K562 (cell line): ENCODE data around the gene LONRF3. TPM values are rescaled to one million over a fixed set of nuclear protein-coding genes. Genes with fewer than 3 reads are reported as not detected.

ENCODE experiments used
- ATAC-seq: fragments of 200-7000 bp; cut with Tn5 transposase; 3 replicates; pipeline ENCODE4 v1.9.1; 2020; ENCODE audit warnings: moderate library complexity
- Bru-seq: library from RNA; stranded (reverse); fragments of 400-500 nt; gene quantifications from one replicate; lab custom pipeline; 2021; lab: Mats Ljungman, UMichigan
- BruChase-seq, 2 experiments: library from RNA; stranded (reverse); fragments of 400-500 nt; gene quantifications; one replicate each; lab custom pipeline; 2021; lab: Mats Ljungman, UMichigan
- BruUV-seq: library from RNA; stranded (reverse); fragments of 400-500 nt; replicated peaks from 2 replicates; lab custom pipeline; 2021; lab: Mats Ljungman, UMichigan
- CTCF ChIA-PET: fragments of 300-600 bp; formaldehyde crosslinking; extraction: SDS; loops from one replicate; lab custom pipeline; 2021; ENCODE audit warnings: low intra/inter-chr PET ratio; lab: Yijun Ruan, JAX
- POLR2A ChIA-PET: fragments of 300-600, 350-650 bp; sonication (Branson Sonifier 250); formaldehyde crosslinking; extraction: SDS; loops from one replicate; lab custom pipeline; 2021; ENCODE audit warnings: antibody characterized with exemption, inconsistent platforms; lab: Yijun Ruan, JAX
- DNase-seq, 4 experiments: peaks; one replicate each; pipeline versions ENCODE4 v3.0.0 to v3.0.0-alpha.2; 2011 to 2018; ENCODE audit warnings: low spot score in 3 of 4, mixed read lengths in 3 of 4; ENCODE audit errors: extremely low read depth in 1 of 4
- FAIRE-seq: peaks from 2 replicates; lab custom pipeline; 2011; peaks lifted over from hg19 to GRCh38; lab: Jason Lieb, UNC
- H2AFZ ChIP-seq: 2 replicates; pipeline ENCODE4 v1.6.0; 2011; ENCODE audit warnings: low read depth, low read length, control low read depth, inconsistent platforms
- H3K27ac ChIP-seq: fragments of 200-600 bp; 3 replicates; pipeline ENCODE4 v1.8.0; 2011; ENCODE audit warnings: low read depth, mild to moderate bottlenecking, control low read depth, inconsistent platforms, low read length, moderate library complexity, mixed read lengths; ENCODE audit errors: extremely low read depth
- H3K27me3 ChIP-seq, 2 experiments: fragments of 300-600 bp in 1 of 2; 2 replicates in 1 of 2; 3 replicates in 1 of 2; pipeline versions ENCODE4 v1.6.0 to v1.8.0; 2011; ENCODE audit warnings: inconsistent platforms in 2 of 2, low read length in 2 of 2, mild to moderate bottlenecking in 1 of 2, mixed read lengths in 1 of 2, moderate library complexity in 1 of 2; ENCODE audit not compliant: control insufficient read depth in 2 of 2, insufficient read depth in 2 of 2
- H3K36me3 ChIP-seq: fragments of 300-600 bp; 3 replicates; pipeline ENCODE4 v1.8.0; 2011; ENCODE audit warnings: mild to moderate bottlenecking, low read length, inconsistent platforms; ENCODE audit not compliant: control insufficient read depth, insufficient read depth
- H3K4me1 ChIP-seq, 2 experiments: fragments of 200-600 bp in 1 of 2; replicated peaks in 1 of 2; 2 replicates in 1 of 2; 3 replicates in 1 of 2; pipeline versions ENCODE4 v1.5.1 to v1.8.0; 2011; ENCODE audit warnings: inconsistent platforms in 2 of 2, low read length in 2 of 2, mild to moderate bottlenecking in 1 of 2, mixed read lengths in 1 of 2, moderate library complexity in 1 of 2; ENCODE audit not compliant: control insufficient read depth in 2 of 2, insufficient read depth in 2 of 2
- H3K4me2 ChIP-seq: 2 replicates; pipeline ENCODE4 v1.6.1; 2011; ENCODE audit warnings: low read length, control low read depth, inconsistent platforms, mixed read lengths; ENCODE audit not compliant: insufficient read depth
- H3K4me3 ChIP-seq: fragments of 200-600 bp; sonication (generic), shearing (Covaris generic); 2 replicates; pipeline ENCODE4 v1.5.1; 2016; ENCODE audit warnings: control low read depth, inconsistent platforms
- H3K79me2 ChIP-seq: fragments of 200-600 bp; 3 replicates; pipeline ENCODE4 v1.8.0; 2011; ENCODE audit warnings: low read length, inconsistent platforms; ENCODE audit not compliant: control insufficient read depth, insufficient read depth
- H3K9ac ChIP-seq, 2 experiments: 2 replicates each; pipeline versions ENCODE4 v1.6.0 to v1.6.1; 2011; ENCODE audit warnings: low read depth in 2 of 2, low read length in 2 of 2, control low read depth in 1 of 2, inconsistent platforms in 1 of 2, mild to moderate bottlenecking in 1 of 2, mixed read lengths in 1 of 2; ENCODE audit not compliant: insufficient read depth in 1 of 2
- H3K9me1 ChIP-seq: one replicate; pipeline ENCODE4 v1.6.0; 2011; ENCODE audit warnings: inconsistent platforms, mild to moderate bottlenecking, low read length, moderate library complexity; ENCODE audit not compliant: control insufficient read depth, insufficient read depth
- H3K9me3 ChIP-seq: replicated peaks from 2 replicates; pipeline ENCODE4 v1.5.1; 2011; ENCODE audit warnings: low read depth, low read length, inconsistent platforms; ENCODE audit not compliant: control insufficient read depth, insufficient read depth
- H4K20me1 ChIP-seq: replicated peaks from 2 replicates; pipeline ENCODE4 v1.6.1; 2011; ENCODE audit warnings: low read length, inconsistent platforms, mixed read lengths; ENCODE audit not compliant: control insufficient read depth, insufficient read depth
- TBP ChIP-seq: optimal IDR thresholded peaks from 2 replicates; pipeline ENCODE3; 2011; ENCODE audit warnings: low read depth, low read length, improper control_type of control experiment
- TOE1 ChIP-seq, 2 experiments: fragments of 450-650 bp in 1 of 2; sonication (generic) in 1 of 2; formaldehyde crosslinking in 1 of 2; IDR thresholded peaks; 2 replicates each; pipeline versions ENCODE4 v1.7.1 to v1.8.0; 2016 to 2022; ENCODE audit warnings: borderline replicate concordance in 2 of 2, mild to moderate bottlenecking in 2 of 2, antibody characterized with exemption in 1 of 2, inconsistent platforms in 1 of 2, low read depth in 1 of 2, missing genetic modification reagents in 1 of 2, moderate library complexity in 1 of 2
- WGBS: fragments of 100-300 bp; shearing (Covaris generic); methylation state at CpG from one replicate; pipeline ENCODE4 v1.1.6; 2016; ENCODE audit warnings: low coverage, mixed read lengths; ENCODE audit not compliant: insufficient coverage; ENCODE audit errors: missing lambda C conversion rate; 5-methylcytosine and 5-hydroxymethylcytosine counted together
- in situ Hi-C: fragments of 300-500 bp; cut with MboI; formaldehyde crosslinking; loops from 4 replicates; pipeline ENCODE4 v1.15.0; 2018; ENCODE audit warnings: inconsistent platforms, mixed read lengths
- intact Hi-C: fragments of 100-400 bp; cut with micrococcal nuclease; formaldehyde crosslinking; loops from 2 replicates; pipeline ENCODE4 v1.14.2; 2022
- long read RNA-seq, 3 experiments: library from polyadenylated mRNA in 2 of 3; library from RNA in 1 of 3; unstranded in 2 of 3; stranded (forward) in 1 of 3; transcript quantifications; one replicate each; pipeline ENCODE4 v2.0.0, GENCODE V29; 2019 to 2022
- polyA minus RNA-seq, 3 experiments: library from RNA; depleted of rRNA, polyadenylated mRNA; stranded (reverse); fragments of >200 nt; gene quantifications; 2 replicates each; pipeline ENCODE4 v1.2.3, GENCODE V29; 2011
- polyA plus RNA-seq, 8 experiments: library from polyadenylated mRNA; depleted of rRNA in 4 of 8; stranded (reverse) in 5 of 8; unstranded in 3 of 8; fragments of >200 nt; fragmentation: Nextera tagmentation in 2 of 8; fragmentation: Illumina TruSeq in 1 of 8; extraction: Ambion mirVana in 2 of 8; extraction: Trizol in 1 of 8; gene quantifications; 2 replicates each; pipeline versions ENCODE4 v1.2.1 to v1.2.3, GENCODE V29; 2011 to 2014; ENCODE audit warnings: inconsistent platforms in 1 of 8, missing spikeins in 1 of 8
- total RNA-seq, 7 experiments: library from RNA; depleted of rRNA in 6 of 7; stranded (reverse); fragments of >200 nt in 6 of 7; fragmentation: Illumina TruSeq in 2 of 7; extraction: Trizol in 2 of 7; gene quantifications; 2 replicates each; pipeline versions ENCODE4 v1.2.1 to v1.2.3, GENCODE V29; 2011 to 2021; ENCODE audit warnings: low replicate concordance in 1 of 7
- TF ChIP-seq, protein P1 (sequence below): sonication (generic); formaldehyde crosslinking; IDR thresholded peaks from 2 replicates; pipeline ENCODE4 v1.5.0; 2020; ENCODE audit warnings: missing genetic modification reagents
- TF ChIP-seq, protein P2 (sequence below), 2 experiments: IDR thresholded peaks; 2 replicates each; pipeline ENCODE4 v1.6.1; 2011; ENCODE audit warnings: borderline replicate concordance in 1 of 2, control low read depth in 1 of 2, low read depth in 1 of 2, low read length in 1 of 2, mild to moderate bottlenecking in 1 of 2, mixed read lengths in 1 of 2, moderate library complexity in 1 of 2; ENCODE audit not compliant: insufficient read depth in 1 of 2, insufficient read length in 1 of 2, poor library complexity in 1 of 2, severe bottlenecking in 1 of 2; ENCODE audit errors: extremely low read depth in 1 of 2

LONRF3 gene
- total RNA-seq (2011; cell fraction: chromatin; rRNA removed; ENCODE audit: low replicate concordance): 24.1 and 26.9 TPM in 2 replicates
- total RNA-seq (2011; cell fraction: nucleolus; rRNA removed): 16.5 and 16.6 TPM in 2 replicates
- 14.7 and 16.6 TPM in 2 replicates for total RNA-seq (2011; cell fraction: nucleoplasm; rRNA removed)
- total RNA-seq (2014; rRNA removed): 10.3 and 10.6 TPM in 2 replicates
- 10.9 and 11.2 TPM in 2 replicates for total RNA-seq (2014; rRNA removed; fragmentation: Illumina TruSeq; extraction: Trizol)
- 4.4 and 5.2 TPM in 2 replicates for total RNA-seq (2015; rRNA removed; fragmentation: Illumina TruSeq; extraction: Trizol)
- total RNA-seq (2021): 9.4 and 10.1 TPM in 2 replicates
- 13.3 and 22.0 TPM in 2 replicates for polyA plus RNA-seq (2011; rRNA removed)
- polyA plus RNA-seq (2011; cell fraction: cytosol; rRNA removed): 8.5 and 10.3 TPM in 2 replicates
- polyA plus RNA-seq (2011; cell fraction: nucleus; rRNA removed): 13.2 and 19.5 TPM in 2 replicates
- polyA plus RNA-seq (2012): 5.1 and 5.7 TPM in 2 replicates
- polyA plus RNA-seq (2014; fragmentation: Illumina TruSeq; extraction: Trizol): 8.7 and 8.9 TPM in 2 replicates
- polyA plus RNA-seq (2014; fragmentation: Nextera tagmentation; extraction: Ambion mirVana): 1 to 10 TPM; 1.3 to 1.4 TPM
- 4.8 and 8.7 TPM in 2 replicates for polyA plus RNA-seq (2014; rRNA removed)
- polyA minus RNA-seq (2011; rRNA and poly(A)+ RNA removed): 26.7 and 41.6 TPM in 2 replicates
- 10.6 and 15.7 TPM in 2 replicates for polyA minus RNA-seq (2011; cell fraction: cytosol; rRNA and poly(A)+ RNA removed)
- 17.9 and 19.1 TPM in 2 replicates for polyA minus RNA-seq (2011; cell fraction: nucleus; rRNA and poly(A)+ RNA removed)
- Bru-seq, nascent RNA: percentile 73 among the genes with signal in this experiment
- percentile 76 among the genes with signal in this experiment for BruChase-seq, experiment 1, labeled RNA remaining after a 2-hour chase
- percentile 72 among the genes with signal in this experiment for BruChase-seq, experiment 2, labeled RNA remaining after a 6-hour chase
- long read RNA-seq, experiment 1, transcript LONRF3-202 (11 exons, 2,550 nt): major isoform, 7 of 25 reads
- long read RNA-seq, experiment 1, transcript LONRF3-201 (10 exons, 2,989 nt): minor isoform, 5 of 25 reads
- long read RNA-seq, experiment 1, partial matches to known transcripts: 3 of 25 reads
- long read RNA-seq, experiment 1, other reads (novel, unspliced or antisense): 10 of 25 reads
- long read RNA-seq, experiment 2, partial matches to known transcripts: 0 of 6 reads
- long read RNA-seq, experiment 2, other reads (novel, unspliced or antisense): 3 of 6 reads
- long read RNA-seq, experiment 3, partial matches to known transcripts: 0 of 5 reads
- long read RNA-seq, experiment 3, other reads (novel, unspliced or antisense): 2 of 5 reads

DNA sequence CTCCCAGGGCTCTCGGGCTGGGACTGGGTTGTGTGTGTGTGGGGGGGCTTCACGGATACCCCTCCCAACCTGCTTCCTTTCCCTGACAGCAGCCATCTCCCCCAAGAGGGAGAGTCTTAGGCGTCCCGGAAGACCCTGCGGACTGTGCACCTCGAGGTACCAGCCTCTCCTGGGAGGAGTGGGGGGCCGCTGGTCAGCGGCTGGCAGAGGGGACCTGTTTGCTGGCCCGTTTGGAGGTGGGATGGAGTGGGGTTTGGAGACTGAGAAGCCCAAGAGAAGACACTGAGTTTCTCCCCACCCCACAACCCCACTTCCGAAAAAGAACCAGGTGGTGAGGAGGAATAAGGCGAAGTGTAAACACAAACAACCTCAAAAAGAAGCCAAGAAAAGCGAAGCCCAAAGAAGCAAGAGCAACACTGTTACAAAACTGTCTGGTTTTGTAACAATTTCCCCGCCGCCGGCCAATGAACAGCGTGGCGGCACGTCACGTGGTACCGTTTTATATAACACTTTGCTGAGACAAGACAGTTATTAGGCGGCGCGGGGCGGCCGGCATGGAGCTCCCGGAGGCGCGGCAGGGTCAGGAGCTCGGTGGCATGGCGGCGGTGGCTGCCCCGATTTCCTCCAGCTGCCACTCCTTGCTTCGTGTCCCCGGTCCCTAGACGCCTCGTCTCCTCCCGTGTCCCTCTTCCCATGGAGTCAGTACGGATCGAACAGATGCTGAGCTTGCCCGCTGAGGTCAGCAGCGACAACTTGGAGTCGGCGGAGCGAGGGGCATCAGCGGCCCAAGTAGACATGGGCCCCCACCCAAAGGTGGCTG lies at the start of gene LONRF3:
TSS of gene LONRF3 (plus strand) at position 531 of the 820 bp plus-strand sequence. CDS start at position 694, 163 bp downstream.
- ATAC-seq (peak; percentile 37), DNase-seq (peak; percentile 37 to 60 (median 40)), FAIRE-seq (no peak)
- Histone ChIP-seq H3K9me1 (no peaks in the 10 kb centered on the region), H2AFZ (peak within 1 kb of the TSS; percentile 87), H3K27me3 (peaks cover 0 to 4% of the 10 kb centered on the region in 2 experiments; a peak in 1 of 5 replicates), H3K4me2 (peak within 1 kb of the TSS; percentile 81), H3K9me3 (no peaks in the 10 kb centered on the region), H3K9ac (peak within 1 kb of the TSS; percentile 87 to 92), H3K27ac (peak within 1 kb of the TSS; percentile 87), H3K4me1 (peaks cover 5 to 38% of the 10 kb centered on the region in 2 experiments; a peak in 3 of 5 replicates), H3K36me3 (peaks cover 13% of the 10 kb centered on the region; the same call in 1 of the 3 replicates), H4K20me1 (no peaks in the 10 kb centered on the region), H3K4me3 (peak within 1 kb of the TSS; percentile 52), H3K79me2 (peaks cover 38% of the 10 kb centered on the region)
- ChIA-PET CTCF (no interaction called here), POLR2A (interaction anchor here (0.7 kb wide), 1 partner anchor 1142 kb away, joined by 3 read pairs; no protein-coding TSS in a partner anchor)
- 36% methylated on average over 29 of the region's 45 CpGs for WGBS
- intact Hi-C loops: no loop called here
- no TSS peak for BruUV-seq
- in situ Hi-C loops: no loop called here
- TF ChIP-seq, protein P1, sequence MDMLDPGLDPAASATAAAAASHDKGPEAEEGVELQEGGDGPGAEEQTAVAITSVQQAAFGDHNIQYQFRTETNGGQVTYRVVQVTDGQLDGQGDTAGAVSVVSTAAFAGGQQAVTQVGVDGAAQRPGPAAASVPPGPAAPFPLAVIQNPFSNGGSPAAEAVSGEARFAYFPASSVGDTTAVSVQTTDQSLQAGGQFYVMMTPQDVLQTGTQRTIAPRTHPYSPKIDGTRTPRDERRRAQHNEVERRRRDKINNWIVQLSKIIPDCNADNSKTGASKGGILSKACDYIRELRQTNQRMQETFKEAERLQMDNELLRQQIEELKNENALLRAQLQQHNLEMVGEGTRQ: peak; percentile 74
- TF ChIP-seq TBP: peak; percentile 45
- TF ChIP-seq, protein P2, sequence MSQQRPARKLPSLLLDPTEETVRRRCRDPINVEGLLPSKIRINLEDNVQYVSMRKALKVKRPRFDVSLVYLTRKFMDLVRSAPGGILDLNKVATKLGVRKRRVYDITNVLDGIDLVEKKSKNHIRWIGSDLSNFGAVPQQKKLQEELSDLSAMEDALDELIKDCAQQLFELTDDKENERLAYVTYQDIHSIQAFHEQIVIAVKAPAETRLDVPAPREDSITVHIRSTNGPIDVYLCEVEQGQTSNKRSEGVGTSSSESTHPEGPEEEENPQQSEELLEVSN (IDR thresholded peaks at IDR 0.05; ENCODE audit: borderline replicate concordance in 1 of 2, extremely low read depth in 1 of 2, insufficient read depth in 1 of 2, insufficient read length in 1 of 2, low read depth in 1 of 2, low read length in 1 of 2, poor library complexity in 1 of 2, severe bottlenecking in 1 of 2): peak in 1 of 2 experiments; percentile 42
- peak; percentile 80; the same call in 1 of the 2 replicates for TF ChIP-seq TOE1 (IDR thresholded peaks at IDR 0.05; ENCODE audit: borderline replicate concordance)
- no peak for TF ChIP-seq TOE1 (CRISPR knock-in tag; IDR thresholded peaks at IDR 0.05; ENCODE audit: borderline replicate concordance, low read depth)
